GM19023 (cell line): Measurements from ENCODE around the gene MTHFD1L.

Source experiments
- ATAC-seq: cut with Tn5 transposase; IDR thresholded peaks from one replicate; pipeline ENCODE4 v1.9.1; 2021; ENCODE audit warnings: mild to moderate bottlenecking, moderate library complexity; ENCODE audit not compliant: unreplicated experiment

MTHFD1L gene

DNA sequence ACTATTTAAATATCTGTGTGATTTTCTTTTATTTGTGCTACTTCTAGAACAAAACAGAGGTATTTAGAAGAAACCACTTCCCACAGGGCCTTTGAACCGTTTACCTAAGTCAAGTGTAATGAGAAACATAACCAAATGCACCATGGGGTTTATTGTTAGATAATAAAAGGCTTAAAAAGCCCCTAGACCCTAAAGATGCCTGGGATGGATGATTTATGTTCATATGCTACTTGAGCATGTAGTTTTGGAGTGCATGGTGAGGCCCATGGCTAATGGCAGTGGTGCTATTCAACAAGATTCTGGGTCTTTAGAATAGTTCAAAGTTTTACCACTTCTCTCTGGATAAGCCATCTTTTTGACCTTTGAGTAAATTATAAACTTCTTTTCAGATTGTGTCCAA lies 65.9 kb downstream of the MTHFD1L start:
- ATAC-seq, result no peak

GRCh38 chr6:150932996-150933395 lies 67.5 kb downstream of the MTHFD1L start:
- no peak for ATAC-seq

GRCh38 chr6:150934380-150934779 lies 68.9 kb downstream of the MTHFD1L start:
- ATAC-seq, result no peak

DNA sequence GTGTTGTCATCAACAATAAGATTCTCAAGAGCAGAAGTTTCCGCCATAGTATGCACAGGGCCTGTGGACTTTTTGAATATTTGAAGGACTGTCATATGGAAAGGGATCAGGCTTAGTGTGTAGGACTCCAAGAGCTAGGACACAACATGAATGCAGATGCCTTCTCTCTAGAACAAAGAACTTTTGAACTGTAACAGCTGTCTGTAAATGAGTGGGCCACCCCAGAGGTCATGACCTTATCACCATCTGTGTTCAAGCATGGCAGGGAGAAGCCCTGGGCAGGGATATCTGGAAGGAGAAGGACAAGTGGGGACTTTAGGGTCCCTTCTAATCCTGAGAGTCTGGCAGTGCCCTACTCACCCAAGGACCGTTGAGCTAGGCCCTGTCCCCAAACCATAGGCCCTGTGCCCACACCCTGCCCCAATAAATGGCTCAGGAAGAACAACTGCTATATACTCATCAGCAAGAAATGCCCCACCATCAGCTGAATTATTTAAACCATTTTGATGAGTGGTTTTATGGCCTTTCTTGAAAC lies 70.6 kb downstream of the MTHFD1L start:
- ATAC-seq, result no peak

GRCh38 chr6:150937132-150937906 lies 71.8 kb downstream of the MTHFD1L start:
- no peak for ATAC-seq

DNA sequence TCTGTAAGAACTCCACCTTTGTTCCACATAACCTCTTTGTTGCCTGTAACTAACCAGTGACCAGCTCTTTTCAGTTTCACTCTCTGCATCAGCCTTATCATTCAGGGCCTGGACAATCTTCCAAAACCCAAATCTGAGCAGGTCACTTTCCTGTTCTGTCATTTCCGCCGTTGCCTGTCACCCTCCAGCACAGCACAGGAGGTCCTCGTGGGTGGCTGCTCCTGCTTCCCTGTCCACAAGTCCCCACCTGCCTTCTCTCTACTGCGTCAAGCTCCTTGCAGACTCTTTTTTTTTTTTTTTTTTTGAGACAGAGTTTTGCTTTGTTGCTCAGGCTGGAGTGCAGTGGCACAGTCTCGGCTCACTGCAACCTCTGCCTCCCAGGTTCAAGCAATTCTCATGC lies 73.9 kb downstream of the MTHFD1L start:
- ATAC-seq, result no peak

GRCh38 chr6:150940941-150941340 lies 75.4 kb downstream of the MTHFD1L start:
- no peak for ATAC-seq

DNA sequence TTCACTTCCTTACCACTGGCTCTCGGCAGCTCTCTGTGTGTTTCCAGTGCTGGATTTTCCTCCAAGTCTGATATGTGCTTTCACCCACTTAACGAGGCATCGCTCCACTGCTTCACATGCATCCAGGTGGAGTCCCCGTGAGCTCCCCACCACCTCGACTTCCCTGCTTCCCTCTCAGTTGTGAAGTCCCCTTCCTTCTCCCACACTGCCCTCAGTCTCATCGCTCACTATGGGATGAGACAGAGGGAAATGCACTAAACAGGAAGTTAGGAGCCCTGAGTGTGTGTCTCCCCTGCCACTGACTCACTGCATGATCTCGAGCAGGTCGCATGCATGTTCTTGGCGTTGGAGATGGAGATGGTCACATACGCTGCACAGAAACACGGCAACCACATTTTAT lies 84.0 kb downstream of the MTHFD1L start:
- ATAC-seq, result no peak

DNA sequence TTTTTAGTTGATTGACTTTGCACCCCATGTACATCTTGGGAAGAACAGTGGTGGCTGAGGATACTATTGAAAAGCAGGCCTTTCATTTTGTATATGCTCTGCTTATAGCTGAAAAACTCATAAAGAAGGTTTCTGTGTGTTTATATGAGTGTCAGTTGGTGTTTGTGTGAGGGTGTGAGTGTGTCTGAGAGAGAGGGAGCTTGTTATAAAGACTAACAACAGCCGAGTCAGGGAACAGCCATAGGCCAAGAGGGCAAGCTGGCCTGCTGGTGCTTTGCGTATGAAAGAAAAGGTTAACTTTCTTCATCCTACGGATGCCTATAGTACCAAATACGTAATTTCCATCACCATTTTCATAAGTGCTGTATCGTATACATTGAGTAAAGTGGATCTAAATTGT lies 88.3 kb downstream of the MTHFD1L start:
- ATAC-seq, result no peak

DNA sequence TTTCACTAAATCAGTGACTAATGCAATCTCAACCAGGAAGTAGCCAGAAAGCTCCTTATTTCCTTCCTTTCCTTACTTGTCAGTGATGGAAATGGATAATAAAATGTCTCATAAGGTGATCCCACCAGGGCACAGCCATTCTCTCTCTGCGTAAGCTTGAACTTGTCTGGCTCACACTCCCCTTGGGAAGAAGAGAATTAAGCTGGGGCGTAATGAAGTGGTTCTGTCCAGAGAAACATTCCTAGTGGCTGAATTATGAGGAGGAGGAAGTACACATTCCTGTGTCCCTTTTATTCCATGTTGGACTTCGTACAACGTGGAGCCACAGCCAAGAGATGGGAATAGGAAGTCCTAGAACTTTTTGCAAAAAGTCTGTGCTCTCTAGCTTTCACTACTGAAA lies 93.7 kb downstream of the MTHFD1L start:
- no peak for ATAC-seq

DNA sequence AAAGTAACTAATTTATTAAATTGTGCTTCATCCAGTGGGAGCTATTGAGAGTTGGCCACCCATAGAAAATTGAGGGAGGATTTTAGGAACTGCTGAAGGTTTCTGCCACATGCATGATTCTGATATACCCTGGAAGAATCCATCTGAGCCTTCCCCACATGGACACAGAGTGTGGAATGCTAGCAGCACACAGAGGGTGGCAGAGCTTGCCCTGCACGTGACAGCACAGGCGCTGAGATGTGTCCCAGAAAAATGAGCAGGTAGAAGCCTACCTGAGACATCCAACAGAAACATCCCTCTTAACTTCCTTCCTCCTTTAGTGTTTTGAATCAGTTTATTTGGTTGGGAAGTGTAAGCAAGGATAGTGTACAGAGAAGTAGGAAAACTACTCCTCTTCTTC lies 96.9 kb downstream of the MTHFD1L start:
- ATAC-seq, result no peak

- ATAC-seq, result no peak
These were observed 99.3 kb downstream of the MTHFD1L start for GRCh38 chr6:150964765-150965164.

DNA sequence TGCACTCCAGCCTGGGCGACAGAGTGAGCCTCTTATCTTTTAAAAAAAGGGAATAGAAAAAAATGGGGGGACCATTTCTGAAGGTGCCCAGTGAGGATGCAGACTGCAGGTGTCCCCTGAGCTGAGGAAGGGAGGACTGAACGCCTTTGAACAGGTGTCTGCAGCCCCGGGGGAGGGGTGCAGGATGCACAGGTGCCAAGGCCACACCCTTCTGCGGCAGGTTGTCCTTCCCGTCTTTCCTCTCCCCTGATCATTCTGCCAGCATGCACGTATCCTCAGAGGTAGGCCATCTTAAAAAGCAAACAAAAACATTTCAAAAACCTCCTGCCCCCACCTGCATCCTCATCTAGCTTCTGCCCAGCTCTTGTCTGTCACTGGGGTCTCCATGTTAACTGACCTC lies 101.3 kb downstream of the MTHFD1L start:
- ATAC-seq, result no peak

GRCh38 chr6:150967381-150967780 lies 101.9 kb downstream of the MTHFD1L start:
- ATAC-seq, result no peak

DNA sequence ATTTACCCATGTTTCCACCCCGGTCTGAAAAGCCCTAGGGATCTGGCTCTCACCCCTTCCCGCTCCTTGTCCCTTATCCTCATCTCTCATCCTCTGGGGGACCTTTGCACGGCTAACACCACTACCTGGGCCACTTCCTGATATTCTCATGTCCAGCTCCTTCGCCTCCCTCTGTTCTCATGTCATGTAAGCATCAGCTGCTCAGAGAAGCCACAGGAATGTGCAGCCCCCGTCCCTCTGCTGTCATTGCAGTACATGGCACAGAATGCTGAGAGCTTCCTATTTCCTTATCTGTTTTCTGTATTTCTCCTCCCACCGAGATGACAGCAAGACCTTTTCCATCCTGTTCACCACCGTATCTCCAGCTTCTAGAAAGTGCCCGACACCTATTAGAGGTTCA lies 102.4 kb downstream of the MTHFD1L start:
- no peak for ATAC-seq

DNA sequence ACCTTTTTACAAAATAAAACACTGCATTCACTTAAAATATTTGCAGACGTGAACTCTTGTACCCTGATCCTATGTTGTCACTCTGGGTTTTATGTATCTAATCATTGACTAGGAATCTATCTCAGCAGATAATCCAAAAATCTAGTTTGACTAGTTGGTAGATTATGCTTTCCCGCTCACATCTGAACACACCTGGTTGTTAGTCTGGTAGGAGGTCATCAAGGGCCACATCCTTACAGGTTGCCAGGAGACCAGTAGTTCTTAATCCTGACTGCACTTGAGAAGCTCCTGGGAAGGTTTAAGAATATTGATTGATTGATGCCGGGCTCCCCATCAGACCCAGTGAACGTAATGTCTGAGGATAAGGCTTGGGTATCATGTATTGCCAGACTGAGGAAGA lies 104.4 kb downstream of the MTHFD1L start:
- no peak for ATAC-seq

- ATAC-seq, result no peak
These were observed 105.7 kb downstream of the MTHFD1L start for GRCh38 chr6:150971219-150971618.

DNA sequence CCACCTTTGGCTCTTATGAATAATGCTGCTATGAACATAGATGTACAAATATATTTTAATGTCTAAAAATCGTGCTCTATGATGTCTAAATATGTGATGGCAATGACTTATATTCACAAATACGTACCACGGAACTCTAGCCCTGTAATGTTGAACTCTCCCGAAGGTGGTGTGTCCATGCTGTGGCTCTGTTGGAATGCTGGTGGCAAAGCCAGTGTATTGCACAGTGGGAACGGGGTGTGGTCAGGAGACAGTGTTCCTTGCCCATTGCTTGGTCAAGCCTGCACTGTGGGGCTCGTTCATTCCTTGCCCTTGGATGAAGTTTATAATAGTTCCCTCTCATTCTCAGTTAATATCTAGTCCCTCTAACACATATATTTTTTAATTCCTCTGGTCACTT lies 109.6 kb downstream of the MTHFD1L start:
- no peak for ATAC-seq

GRCh38 chr6:150977281-150977680 lies 111.8 kb downstream of the MTHFD1L start:
- ATAC-seq, result no peak

DNA sequence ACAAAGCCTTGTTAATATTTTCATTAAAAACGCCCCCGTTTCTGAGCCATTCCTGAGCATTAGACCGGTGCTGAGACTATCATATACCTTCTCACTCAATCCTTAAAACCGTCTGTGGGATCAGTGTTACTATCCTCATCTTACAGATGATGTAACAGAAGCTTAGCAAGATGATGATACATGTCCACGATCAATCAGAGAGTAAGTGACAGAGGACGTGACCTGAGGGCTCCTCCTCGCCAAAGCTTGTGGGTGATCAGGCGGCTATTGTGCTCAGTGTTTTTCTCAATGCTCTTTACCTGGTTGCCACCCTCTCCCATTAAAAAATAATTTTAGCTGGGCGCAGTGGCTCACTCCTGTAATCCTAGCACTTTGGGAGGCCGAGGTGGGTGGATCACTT lies 113.1 kb downstream of the MTHFD1L start:
- no peak for ATAC-seq

DNA sequence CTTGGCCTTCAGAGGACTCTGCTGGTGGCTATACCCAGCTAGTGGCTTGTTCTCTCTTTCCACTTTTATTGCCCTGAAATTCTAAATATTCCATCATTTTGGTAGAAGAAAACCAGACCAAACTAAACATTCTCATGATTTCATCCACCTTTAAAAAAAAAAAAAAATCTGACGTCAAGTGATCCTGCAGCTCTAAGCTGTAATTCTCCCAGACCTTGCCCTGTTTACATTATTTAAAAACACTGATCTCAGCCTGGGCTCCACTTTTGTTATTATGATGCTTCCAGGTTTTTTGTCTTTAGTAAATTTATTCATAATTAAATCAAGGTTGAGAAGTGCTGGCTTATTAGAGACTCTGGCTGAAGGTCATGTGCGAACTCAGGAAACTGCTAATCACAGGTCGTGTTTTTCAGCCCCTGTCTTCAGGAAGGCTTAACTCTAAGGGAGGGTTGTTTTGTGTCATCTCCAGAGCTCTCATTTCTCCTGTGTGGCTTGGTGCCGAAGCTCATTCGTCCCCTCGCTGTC lies 114.4 kb downstream of the MTHFD1L start:
- no peak for ATAC-seq

DNA sequence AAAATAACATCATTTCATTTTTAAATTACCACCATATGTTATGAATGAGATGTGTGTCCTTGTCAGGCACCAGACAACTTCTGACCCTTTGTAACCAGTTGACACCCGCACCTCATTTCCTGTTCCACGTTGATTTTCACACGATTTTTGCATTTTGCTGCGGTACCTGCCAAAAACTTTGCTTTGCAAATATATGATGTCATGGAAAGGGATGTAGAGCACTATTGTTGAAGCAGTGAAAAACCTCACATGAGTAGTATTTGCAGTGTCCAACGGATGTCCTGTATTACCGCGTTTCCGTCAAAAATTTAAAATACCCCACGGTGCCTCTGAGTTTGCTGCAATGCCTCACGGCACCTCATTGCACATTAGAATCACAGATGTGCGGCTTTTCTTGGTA lies 115.6 kb downstream of the MTHFD1L start:
- ATAC-seq, result peak; percentile 85

GRCh38 chr6:150981669-150982068 lies 116.2 kb downstream of the MTHFD1L start:
- no peak for ATAC-seq
